Measurements from ENCODE around the gene C19orf53. TPM values are rescaled to one million over a fixed set of nuclear protein-coding genes. Genes with fewer than 3 reads are reported as not detected.
A peak's percentile ranks its signal among the peaks of the same experiment; 100 is the strongest.

The C19orf53 gene
- total RNA-seq, 2 donors from 2014 or later, result 151 to 193 TPM

DNA sequence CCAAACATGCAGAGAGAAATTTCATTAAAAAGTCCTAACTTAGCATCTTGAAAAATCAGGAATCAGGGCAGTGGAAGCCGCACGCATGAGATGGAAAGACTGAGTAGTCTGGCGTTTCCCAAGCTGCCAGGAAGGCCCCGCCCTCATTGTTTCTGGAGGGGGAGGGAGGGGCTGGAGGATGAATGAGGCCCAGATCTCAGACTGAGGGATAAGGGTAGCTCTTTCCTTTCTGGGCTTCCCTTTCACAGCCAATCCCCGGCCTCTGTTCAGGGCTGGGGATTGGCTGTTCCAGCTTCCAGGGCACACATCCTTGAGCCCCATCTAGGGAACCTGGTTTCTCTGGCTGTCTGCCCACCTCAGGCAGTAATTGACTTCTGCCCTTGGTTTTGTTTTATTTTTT is 7.3 kb downstream of the C19orf53 start:
- intact Hi-C loops (cut with DNase I), result no loop called here
- Histone ChIP-seq H3K27ac (peak overlapping the region in 1 of 2 donors; percentile 19), H3K9me3 (no peaks in the 10 kb centered on the region), H3K4me3 (no peak overlapping the region), H3K27me3 (replicated peaks; ENCODE audit: insufficient read depth) (no peaks in the 10 kb centered on the region), H3K36me3 (peaks cover 4 to 13% of the 10 kb centered on the region in 2 donors), H3K4me1 (replicated peaks) (no peaks in the 10 kb centered on the region)
- 1% methylated on average over 5 of the region's 5 CpGs for WGBS
- TF ChIP-seq POLR2AphosphoS5 (IDR thresholded peaks at IDR 0.05), result peak; percentile 43
- no peak for TF ChIP-seq POLR2A (IDR thresholded peaks at IDR 0.05)
- DNase-seq (ENCODE audit: low spot score), result no peak

- Histone ChIP-seq H3K4me1 (replicated peaks) (no peaks in the 10 kb centered on the region), H3K36me3 (peaks cover 4 to 13% of the 10 kb centered on the region in 2 donors), H3K4me3 (no peak overlapping the region), H3K27ac (no peak overlapping the region), H3K9me3 (no peaks in the 10 kb centered on the region), H3K27me3 (replicated peaks; ENCODE audit: insufficient read depth) (no peaks in the 10 kb centered on the region)
- TF ChIP-seq CTCF (IDR thresholded peaks at IDR 0.05) (no peak), POLR2A (IDR thresholded peaks at IDR 0.05) (no peak), POLR2AphosphoS5 (IDR thresholded peaks at IDR 0.05) (no peak)
- WGBS, result 72% methylated on average over 8 of the region's 8 CpGs
- no peak for DNase-seq (ENCODE audit: low spot score)
- intact Hi-C loops (cut with DNase I), result no loop called here
Measured at GRCh38 chr19:13782537-13782936, 8.3 kb downstream of the C19orf53 start.

DNA sequence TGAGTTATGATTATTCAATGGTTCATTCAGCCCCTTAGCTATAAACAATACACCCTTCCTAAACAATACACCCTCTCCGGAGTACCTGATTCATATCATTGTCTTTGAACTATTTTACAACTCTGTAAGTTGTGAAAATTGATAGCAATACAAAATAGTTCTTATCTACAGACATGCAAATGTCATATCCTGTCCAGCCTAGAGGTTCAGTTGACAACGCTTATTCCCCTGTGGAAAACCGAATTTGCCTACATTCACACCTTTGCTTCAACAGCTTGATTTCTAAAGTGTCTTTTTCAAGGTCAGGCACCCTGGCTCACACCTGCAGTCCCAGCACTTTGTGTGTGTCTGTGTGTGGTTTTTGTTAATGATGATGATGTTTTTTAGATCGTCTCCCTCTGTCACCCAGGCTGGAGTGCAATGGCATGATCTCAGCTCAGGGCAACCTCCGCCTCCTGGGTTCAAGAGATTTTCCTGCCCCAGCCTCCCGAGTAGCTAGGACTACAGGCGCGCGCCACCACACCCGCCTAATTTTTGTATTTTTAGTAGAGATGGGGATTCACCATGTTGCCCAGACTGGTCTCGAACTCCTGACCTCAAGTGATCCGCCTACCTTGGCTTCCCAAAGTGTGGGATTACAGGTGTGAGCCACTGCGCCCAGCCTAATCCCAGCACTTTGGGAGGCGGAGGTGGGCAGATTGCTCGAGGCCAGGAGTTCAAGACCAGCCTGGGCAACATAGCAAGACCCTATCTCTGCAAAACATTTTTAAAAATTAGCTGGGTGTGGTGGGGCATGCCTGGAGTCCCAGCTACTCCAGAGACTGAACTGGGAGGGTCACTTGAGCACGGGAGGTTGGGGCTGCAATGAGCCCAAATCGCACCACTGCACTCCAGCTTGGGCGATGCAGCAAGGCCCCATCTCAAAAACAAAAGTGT is 9.6 kb downstream of the C19orf53 start:
- Histone ChIP-seq H3K4me1 (replicated peaks) (no peaks in the 10 kb centered on the region), H3K36me3 (peaks cover 3% of the 10 kb centered on the region in 2 donors), H3K27ac (no peak overlapping the region), H3K4me3 (no peak overlapping the region), H3K27me3 (replicated peaks; ENCODE audit: insufficient read depth) (no peaks in the 10 kb centered on the region), H3K9me3 (no peaks in the 10 kb centered on the region)
- 83% methylated on average over 18 of the region's 18 CpGs for WGBS
- intact Hi-C loops (cut with DNase I), result loop anchor here (2.0 kb wide), 1 partner anchor 79 kb away; no protein-coding TSS in a partner anchor
- no peak for DNase-seq (ENCODE audit: low spot score)
- no peak for TF ChIP-seq POLR2A (IDR thresholded peaks at IDR 0.05)
- no peak for TF ChIP-seq CTCF (IDR thresholded peaks at IDR 0.05)
- TF ChIP-seq POLR2AphosphoS5 (IDR thresholded peaks at IDR 0.05), result no peak

DNA sequence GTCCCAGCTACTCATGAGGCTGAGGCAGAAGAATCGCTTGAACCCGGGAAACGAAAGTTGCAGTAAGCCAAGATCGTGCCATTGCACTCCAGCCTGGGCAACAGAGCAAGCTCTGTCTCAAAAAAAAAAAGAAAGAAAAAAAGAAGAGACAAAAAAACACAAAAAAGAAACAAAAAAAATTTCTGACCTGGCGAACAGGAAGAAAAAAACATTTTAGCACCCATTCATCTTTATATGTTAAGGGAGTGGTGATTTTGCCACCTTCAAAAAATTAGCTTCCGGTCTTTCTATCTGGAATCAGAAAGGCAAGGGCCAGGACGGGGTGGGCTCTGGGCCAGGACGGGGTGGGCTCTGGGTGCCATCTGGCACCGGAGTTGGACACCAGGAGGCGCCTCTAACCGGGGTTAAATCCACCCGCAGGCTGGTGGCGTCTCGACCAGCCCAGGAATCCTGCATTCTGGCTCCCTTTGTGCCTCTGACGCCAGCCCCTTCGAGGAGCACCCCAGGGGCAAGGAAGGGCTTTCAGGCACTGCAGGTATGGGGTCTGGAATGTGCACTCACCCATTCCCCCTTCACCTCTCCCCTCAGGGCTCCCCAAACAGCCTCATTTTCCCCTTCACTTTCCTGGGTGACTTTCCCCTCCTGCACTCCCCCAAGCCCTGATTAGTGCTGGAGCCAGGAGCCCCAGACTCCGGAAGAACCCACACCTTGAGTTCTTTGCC is 10.6 kb downstream of the C19orf53 start:
- Histone ChIP-seq H3K4me1 (replicated peaks) (no peaks in the 10 kb centered on the region), H3K27me3 (replicated peaks; ENCODE audit: insufficient read depth) (no peaks in the 10 kb centered on the region), H3K9me3 (no peaks in the 10 kb centered on the region), H3K4me3 (no peak overlapping the region), H3K27ac (peak overlapping the region in 1 of 2 donors; percentile 7), H3K36me3 (no peaks in the 10 kb centered on the region)
- intact Hi-C loops (cut with DNase I), result loop anchor here (2.0 kb wide), 1 partner anchor 78 kb away; no protein-coding TSS in a partner anchor
- DNase-seq (ENCODE audit: low spot score), result peak; percentile 75
- TF ChIP-seq POLR2AphosphoS5 (IDR thresholded peaks at IDR 0.05), result peak; percentile 54
- peak; percentile 52 to 87 (median 80) for TF ChIP-seq CTCF (IDR thresholded peaks at IDR 0.05)
- TF ChIP-seq POLR2A (IDR thresholded peaks at IDR 0.05), result no peak
- WGBS, result 18% methylated on average over 17 of the region's 17 CpGs

DNA sequence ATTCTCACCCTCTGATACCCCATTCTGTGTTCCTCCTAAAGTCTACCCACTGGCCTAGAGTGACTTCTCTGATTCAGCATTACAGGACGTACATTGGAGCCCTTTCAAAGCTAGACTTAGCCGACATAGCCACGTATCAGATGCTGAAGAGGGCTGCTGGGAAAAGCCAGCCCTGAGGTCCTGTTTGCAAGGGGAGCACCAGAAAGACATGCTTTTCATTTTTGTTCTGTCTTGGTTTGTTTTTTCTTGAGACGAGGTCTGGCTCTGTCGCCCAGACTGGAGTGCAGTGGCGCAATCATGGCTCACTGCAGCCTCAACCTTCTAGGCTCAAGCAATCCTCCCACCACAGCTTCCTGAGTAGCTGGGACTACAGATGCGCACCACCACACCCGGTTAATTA is 14.7 kb downstream of the C19orf53 start:
- no peaks in the 10 kb centered on the region for H3K9me3 ChIP-seq
- H3K27ac ChIP-seq, result peak overlapping the region; percentile 71 to 74
- intact Hi-C loops (cut with DNase I), result no loop called here
- no peak overlapping the region for H3K4me3 ChIP-seq
- 46% methylated on average over 8 of the region's 8 CpGs for WGBS
- no peak for DNase-seq (ENCODE audit: low spot score)
- no peaks in the 10 kb centered on the region for H3K4me1 ChIP-seq (replicated peaks)
- no peaks in the 10 kb centered on the region for H3K36me3 ChIP-seq
- no peaks in the 10 kb centered on the region for H3K27me3 ChIP-seq (replicated peaks; ENCODE audit: insufficient read depth)
- TF ChIP-seq POLR2AphosphoS5 (IDR thresholded peaks at IDR 0.05) (no peak), CTCF (IDR thresholded peaks at IDR 0.05) (no peak), POLR2A (IDR thresholded peaks at IDR 0.05) (no peak)
